K562 (cell line): ENCODE data around the gene PLOD1. TPM values are rescaled to one million over a fixed set of nuclear protein-coding genes. Genes with fewer than 3 reads are reported as not detected.

ENCODE experiments used
- BACH1 ChIP-seq: fragments of 200-800 bp; sonication (Bioruptor generic); IDR thresholded peaks from 2 replicates; pipeline ENCODE4 v1.6.1; 2016; ENCODE audit warnings: missing genetic modification characterization, missing compliant biosample characterization
- CBX2 ChIP-seq: fragments of 200-600 bp; sonication (generic); IDR thresholded peaks from one replicate; pipeline ENCODE4 v1.6.1; 2012; ENCODE audit warnings: mild to moderate bottlenecking, low read length, inconsistent platforms; ENCODE audit not compliant: insufficient read depth, poor library complexity, severe bottlenecking
- CHD4 ChIP-seq: fragments of 200-600 bp; sonication (generic); IDR thresholded peaks from 3 replicates; pipeline ENCODE4 v1.6.1; 2012; ENCODE audit warnings: low read depth, mild to moderate bottlenecking, mixed read lengths, low read length, inconsistent platforms; ENCODE audit not compliant: insufficient read depth, insufficient replicate concordance, poor library complexity, severe bottlenecking
- ELF1 ChIP-seq: fragments of 200-800 bp; sonication (Bioruptor generic); IDR thresholded peaks from 2 replicates; pipeline ENCODE4 v1.6.1; 2016; ENCODE audit warnings: missing genetic modification characterization, missing compliant biosample characterization
- FOSL1 ChIP-seq: fragments of 200-800 bp; sonication (Bioruptor generic); conservative IDR thresholded peaks from 2 replicates; pipeline ENCODE4 v1.6.1; 2016; ENCODE audit warnings: missing genetic modification characterization, missing compliant biosample characterization
- LCOR ChIP-seq: sonication (generic); formaldehyde crosslinking; IDR thresholded peaks from 2 replicates; pipeline ENCODE4 v1.8.0; 2022; ENCODE audit warnings: mild to moderate bottlenecking, missing genetic modification reagents
- MCM3 ChIP-seq: fragments of 450-650 bp; IDR thresholded peaks from 2 replicates; pipeline ENCODE4 v1.6.1; 2016
- NR4A1 ChIP-seq, 2 experiments: fragments of 250-450 bp in 1 of 2; fragments of 450-650 bp in 1 of 2; sonication (Bioruptor Pico) in 1 of 2; IDR thresholded peaks; 2 replicates each; pipeline versions ENCODE4 v1.4.0 to v1.6.1; 2016 to 2020; ENCODE audit warnings: mild to moderate bottlenecking in 2 of 2, missing compliant biosample characterization in 1 of 2, missing genetic modification characterization in 1 of 2, moderate library complexity in 1 of 2
- PCBP2 ChIP-seq: fragments of 200-400 bp; formaldehyde crosslinking; IDR thresholded peaks from 2 replicates; pipeline ENCODE4 v1.6.1; 2018; ENCODE audit warnings: low read length, low read depth, mild to moderate bottlenecking, moderate library complexity; ENCODE audit not compliant: poor library complexity, severe bottlenecking
- PHF8 ChIP-seq: fragments of 200-600 bp; sonication (generic); IDR thresholded peaks from 2 replicates; pipeline ENCODE4 v1.6.1; 2012; ENCODE audit warnings: mixed run types, mild to moderate bottlenecking, inconsistent platforms, low read length, moderate library complexity, borderline replicate concordance
- PTBP1 ChIP-seq: fragments of 200-400 bp; formaldehyde crosslinking; IDR thresholded peaks from 2 replicates; pipeline ENCODE4 v1.6.1; 2017; ENCODE audit warnings: low read depth, low read length
- SMARCE1 ChIP-seq: fragments of 450-650 bp; IDR thresholded peaks from 2 replicates; pipeline ENCODE4 v1.7.1; 2016; ENCODE audit warnings: mild to moderate bottlenecking
- SRF ChIP-seq, 2 experiments: fragments of 250-450, 450-650 bp in 1 of 2; sonication (Bioruptor Pico) in 1 of 2; sonication (generic) in 1 of 2; formaldehyde crosslinking; IDR thresholded peaks; 2 replicates each; pipeline versions ENCODE4 v1.5.0 to v1.5.1; 2020 to 2022; ENCODE audit warnings: mild to moderate bottlenecking in 1 of 2, missing genetic modification reagents in 1 of 2
- ZBTB1 ChIP-seq: sonication (generic); formaldehyde crosslinking; IDR thresholded peaks from 2 replicates; pipeline ENCODE4 v1.8.1; 2023; ENCODE audit warnings: missing genetic modification reagents, low read depth, mild to moderate bottlenecking, borderline replicate concordance
- ZNF75A ChIP-seq: fragments of 450-650 bp; formaldehyde crosslinking; IDR thresholded peaks from 2 replicates; pipeline ENCODE4 v1.4.0; 2020; ENCODE audit warnings: mild to moderate bottlenecking
- ZNF764 ChIP-seq: fragments of 250-450 bp; sonication (Bioruptor Pico); IDR thresholded peaks from 2 replicates; pipeline ENCODE4 v1.4.0; 2020; ENCODE audit warnings: low read depth, mild to moderate bottlenecking, moderate library complexity
- polyA plus RNA-seq, 8 experiments: library from polyadenylated mRNA; depleted of rRNA in 4 of 8; stranded (reverse) in 5 of 8; unstranded in 3 of 8; fragments of >200 nt; fragmentation: Nextera tagmentation in 2 of 8; fragmentation: Illumina TruSeq in 1 of 8; extraction: Ambion mirVana in 2 of 8; extraction: Trizol in 1 of 8; gene quantifications; 2 replicates each; pipeline versions ENCODE4 v1.2.1 to v1.2.3, GENCODE V29; 2011 to 2014; ENCODE audit warnings: inconsistent platforms in 1 of 8, missing spikeins in 1 of 8
- total RNA-seq, 7 experiments: library from RNA; depleted of rRNA in 6 of 7; stranded (reverse); fragments of >200 nt in 6 of 7; fragmentation: Illumina TruSeq in 2 of 7; extraction: Trizol in 2 of 7; gene quantifications; 2 replicates each; pipeline versions ENCODE4 v1.2.1 to v1.2.3, GENCODE V29; 2011 to 2021; ENCODE audit warnings: low replicate concordance in 1 of 7
- TF ChIP-seq, protein P1 (sequence below): sonication (generic); IDR thresholded peaks from 2 replicates; pipeline ENCODE4 v1.6.1; 2016
- TF ChIP-seq, protein P2 (sequence below): fragments of 250-450 bp; sonication (Bioruptor Pico); IDR thresholded peaks from 2 replicates; pipeline ENCODE4 v1.4.0; 2020; ENCODE audit warnings: mild to moderate bottlenecking, moderate library complexity
- TF ChIP-seq, protein P3 (sequence below): fragments of 150-350 bp; IDR thresholded peaks from 2 replicates; pipeline ENCODE4 v1.6.1; 2014; ENCODE audit warnings: low read depth, mild to moderate bottlenecking, low read length, borderline replicate concordance

Gene PLOD1
- total and polyA plus RNA-seq, 9 of the 15 experiments (the other 6 are each of a cell fraction or from before 2014, with no cell fraction given) = 16.6 to 90.8 (median 52.7) TPM

DNA sequence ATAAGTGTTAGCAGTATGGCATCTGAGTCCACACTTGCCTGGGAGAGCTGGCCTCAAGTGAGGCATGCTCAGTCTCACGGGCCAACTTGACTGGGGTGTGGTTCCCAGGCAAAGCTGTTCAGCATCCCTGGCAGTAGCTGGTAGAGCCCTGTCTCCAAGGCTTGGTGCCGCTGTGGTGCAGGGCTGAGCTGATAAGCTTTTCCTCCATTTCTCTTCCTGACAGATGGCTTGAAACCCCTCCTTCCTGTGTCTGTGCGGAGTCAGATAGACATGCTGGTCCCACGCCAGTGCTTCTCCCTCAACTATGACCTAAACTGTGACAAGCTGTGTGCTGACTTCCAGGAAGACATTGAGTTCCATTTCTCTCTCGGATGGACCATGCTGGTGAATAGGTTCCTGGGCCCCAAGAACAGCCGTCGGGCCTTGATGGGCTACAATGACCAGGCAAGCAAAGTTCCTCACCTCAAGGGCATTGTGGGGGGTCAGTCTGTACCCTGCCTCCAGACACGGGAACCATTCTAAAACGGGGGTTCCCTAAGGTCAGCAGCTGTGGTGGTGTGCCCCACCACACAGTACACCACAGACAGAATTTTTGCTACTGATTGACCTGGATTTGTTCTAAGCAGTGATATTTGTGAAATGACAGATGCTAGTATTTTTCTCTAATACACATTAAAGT, 71.1 kb downstream of the PLOD1 start (continued):
- TF ChIP-seq ZNF75A (CRISPR knock-in tag) = no peak
- TF ChIP-seq, protein P1, sequence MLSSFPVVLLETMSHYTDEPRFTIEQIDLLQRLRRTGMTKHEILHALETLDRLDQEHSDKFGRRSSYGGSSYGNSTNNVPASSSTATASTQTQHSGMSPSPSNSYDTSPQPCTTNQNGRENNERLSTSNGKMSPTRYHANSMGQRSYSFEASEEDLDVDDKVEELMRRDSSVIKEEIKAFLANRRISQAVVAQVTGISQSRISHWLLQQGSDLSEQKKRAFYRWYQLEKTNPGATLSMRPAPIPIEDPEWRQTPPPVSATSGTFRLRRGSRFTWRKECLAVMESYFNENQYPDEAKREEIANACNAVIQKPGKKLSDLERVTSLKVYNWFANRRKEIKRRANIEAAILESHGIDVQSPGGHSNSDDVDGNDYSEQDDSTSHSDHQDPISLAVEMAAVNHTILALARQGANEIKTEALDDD = no peak; the same call in 1 of the 2 replicates
- no peak for TF ChIP-seq ZNF764 (CRISPR knock-in tag)
- TF ChIP-seq PHF8 = no peak
- no peak for TF ChIP-seq CHD4
- TF ChIP-seq ELF1 (tag) = no peak
- TF ChIP-seq, protein P2, sequence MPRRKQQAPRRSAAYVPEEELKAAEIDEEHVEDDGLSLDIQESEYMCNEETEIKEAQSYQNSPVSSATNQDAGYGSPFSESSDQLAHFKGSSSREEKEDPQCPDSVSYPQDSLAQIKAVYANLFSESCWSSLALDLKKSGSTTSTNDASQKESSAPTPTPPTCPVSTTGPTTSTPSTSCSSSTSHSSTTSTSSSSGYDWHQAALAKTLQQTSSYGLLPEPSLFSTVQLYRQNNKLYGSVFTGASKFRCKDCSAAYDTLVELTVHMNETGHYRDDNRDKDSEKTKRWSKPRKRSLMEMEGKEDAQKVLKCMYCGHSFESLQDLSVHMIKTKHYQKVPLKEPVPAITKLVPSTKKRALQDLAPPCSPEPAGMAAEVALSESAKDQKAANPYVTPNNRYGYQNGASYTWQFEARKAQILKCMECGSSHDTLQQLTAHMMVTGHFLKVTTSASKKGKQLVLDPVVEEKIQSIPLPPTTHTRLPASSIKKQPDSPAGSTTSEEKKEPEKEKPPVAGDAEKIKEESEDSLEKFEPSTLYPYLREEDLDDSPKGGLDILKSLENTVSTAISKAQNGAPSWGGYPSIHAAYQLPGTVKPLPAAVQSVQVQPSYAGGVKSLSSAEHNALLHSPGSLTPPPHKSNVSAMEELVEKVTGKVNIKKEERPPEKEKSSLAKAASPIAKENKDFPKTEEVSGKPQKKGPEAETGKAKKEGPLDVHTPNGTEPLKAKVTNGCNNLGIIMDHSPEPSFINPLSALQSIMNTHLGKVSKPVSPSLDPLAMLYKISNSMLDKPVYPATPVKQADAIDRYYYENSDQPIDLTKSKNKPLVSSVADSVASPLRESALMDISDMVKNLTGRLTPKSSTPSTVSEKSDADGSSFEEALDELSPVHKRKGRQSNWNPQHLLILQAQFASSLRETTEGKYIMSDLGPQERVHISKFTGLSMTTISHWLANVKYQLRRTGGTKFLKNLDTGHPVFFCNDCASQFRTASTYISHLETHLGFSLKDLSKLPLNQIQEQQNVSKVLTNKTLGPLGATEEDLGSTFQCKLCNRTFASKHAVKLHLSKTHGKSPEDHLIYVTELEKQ (CRISPR knock-in tag) = no peak
- no peak for TF ChIP-seq NR4A1 (CRISPR knock-in tag; IDR thresholded peaks at IDR 0.05)
- TF ChIP-seq NR4A1 (tag; IDR thresholded peaks at IDR 0.05) = peak; percentile 61; the same call in 1 of the 2 replicates
- TF ChIP-seq MCM3 = no peak
- TF ChIP-seq LCOR (CRISPR knock-in tag) = no peak
- no peak for TF ChIP-seq SRF (CRISPR knock-in tag; IDR thresholded peaks at IDR 0.05)
- peak; percentile 86; the same call in 1 of the 2 replicates for TF ChIP-seq SMARCE1
- TF ChIP-seq FOSL1 = no peak
- TF ChIP-seq PTBP1 = no peak
- TF ChIP-seq, protein P3, sequence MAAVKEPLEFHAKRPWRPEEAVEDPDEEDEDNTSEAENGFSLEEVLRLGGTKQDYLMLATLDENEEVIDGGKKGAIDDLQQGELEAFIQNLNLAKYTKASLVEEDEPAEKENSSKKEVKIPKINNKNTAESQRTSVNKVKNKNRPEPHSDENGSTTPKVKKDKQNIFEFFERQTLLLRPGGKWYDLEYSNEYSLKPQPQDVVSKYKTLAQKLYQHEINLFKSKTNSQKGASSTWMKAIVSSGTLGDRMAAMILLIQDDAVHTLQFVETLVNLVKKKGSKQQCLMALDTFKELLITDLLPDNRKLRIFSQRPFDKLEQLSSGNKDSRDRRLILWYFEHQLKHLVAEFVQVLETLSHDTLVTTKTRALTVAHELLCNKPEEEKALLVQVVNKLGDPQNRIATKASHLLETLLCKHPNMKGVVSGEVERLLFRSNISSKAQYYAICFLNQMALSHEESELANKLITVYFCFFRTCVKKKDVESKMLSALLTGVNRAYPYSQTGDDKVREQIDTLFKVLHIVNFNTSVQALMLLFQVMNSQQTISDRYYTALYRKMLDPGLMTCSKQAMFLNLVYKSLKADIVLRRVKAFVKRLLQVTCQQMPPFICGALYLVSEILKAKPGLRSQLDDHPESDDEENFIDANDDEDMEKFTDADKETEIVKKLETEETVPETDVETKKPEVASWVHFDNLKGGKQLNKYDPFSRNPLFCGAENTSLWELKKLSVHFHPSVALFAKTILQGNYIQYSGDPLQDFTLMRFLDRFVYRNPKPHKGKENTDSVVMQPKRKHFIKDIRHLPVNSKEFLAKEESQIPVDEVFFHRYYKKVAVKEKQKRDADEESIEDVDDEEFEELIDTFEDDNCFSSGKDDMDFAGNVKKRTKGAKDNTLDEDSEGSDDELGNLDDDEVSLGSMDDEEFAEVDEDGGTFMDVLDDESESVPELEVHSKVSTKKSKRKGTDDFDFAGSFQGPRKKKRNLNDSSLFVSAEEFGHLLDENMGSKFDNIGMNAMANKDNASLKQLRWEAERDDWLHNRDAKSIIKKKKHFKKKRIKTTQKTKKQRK = no peak
- no peak for TF ChIP-seq PCBP2
- TF ChIP-seq ZBTB1 (CRISPR knock-in tag) = no peak
- TF ChIP-seq CBX2 = no peak
- no peak for TF ChIP-seq BACH1 (tag)
